Smooth muscle cell (in vitro differentiated cells): ENCODE measurements around the gene GID4. TPM values are rescaled to one million over a fixed set of nuclear protein-coding genes. Genes with fewer than 3 reads are reported as not detected.

Experiments used
- DNase-seq: peaks from one replicate; lab custom pipeline; 2025; ENCODE audit not compliant: unreplicated experiment; lab: John Stamatoyannopoulos, UW
- H2AFZ ChIP-seq: fragments of 200-600 bp; sonication (generic); 2 replicates; pipeline ENCODE4 v1.6.0; 2016; ENCODE audit warnings: antibody characterized with exemption, low read depth, mild to moderate bottlenecking
- H3F3A ChIP-seq: fragments of 200-600 bp; sonication (generic); 2 replicates; pipeline ENCODE4 v1.6.0; 2017; ENCODE audit warnings: antibody characterized with exemption, low read depth
- H3K27ac ChIP-seq: fragments of 200-600 bp; sonication (generic); 2 replicates; pipeline ENCODE4 v1.5.1; 2016; ENCODE audit warnings: low read depth, mild to moderate bottlenecking
- H3K27me3 ChIP-seq: fragments of 200-600 bp; sonication (generic); 2 replicates; pipeline ENCODE4 v1.6.1; 2016; ENCODE audit warnings: low read depth, mild to moderate bottlenecking
- H3K36me3 ChIP-seq: fragments of 200-600 bp; sonication (generic); 2 replicates; pipeline ENCODE4 v1.5.1; 2016; ENCODE audit warnings: low read depth
- H3K4me1 ChIP-seq: fragments of 200-600 bp; sonication (generic); 2 replicates; pipeline ENCODE4 v1.5.1; 2016; ENCODE audit warnings: low read depth
- H3K4me2 ChIP-seq: fragments of 200-600 bp; sonication (generic); 2 replicates; pipeline ENCODE4 v1.6.0; 2016; ENCODE audit warnings: mild to moderate bottlenecking
- H3K4me3 ChIP-seq: fragments of 200-600 bp; sonication (generic); 2 replicates; pipeline ENCODE4 v1.5.1; 2016; ENCODE audit warnings: mild to moderate bottlenecking
- H3K79me2 ChIP-seq: fragments of 200-600 bp; sonication (generic); 2 replicates; pipeline ENCODE4 v1.6.0; 2016; ENCODE audit warnings: low read depth, mild to moderate bottlenecking
- H3K9ac ChIP-seq: fragments of 200-600 bp; sonication (generic); 2 replicates; pipeline ENCODE4 v1.6.0; 2016; ENCODE audit warnings: low read depth
- H3K9me3 ChIP-seq: fragments of 200-600 bp; sonication (generic); replicated peaks from 2 replicates; pipeline ENCODE4 v1.5.1; 2016; ENCODE audit warnings: low read depth
- H4K20me1 ChIP-seq: fragments of 200-600 bp; sonication (generic); 2 replicates; pipeline ENCODE4 v1.6.0; 2016; ENCODE audit warnings: low read depth
- CTCF ChIP-seq: fragments of 200-600 bp; sonication (generic); IDR thresholded peaks from 2 replicates; pipeline ENCODE4 v1.5.1; 2017; ENCODE audit warnings: borderline replicate concordance, mild to moderate bottlenecking, antibody characterized with exemption; ENCODE audit not compliant: insufficient read depth, poor library complexity, severe bottlenecking
- WGBS: methylation state at CpG from one replicate; pipeline ENCODE4 v1.1.7; 2016; ENCODE audit warnings: low lambda C conversion rate; 5-methylcytosine and 5-hydroxymethylcytosine counted together
- polyA plus RNA-seq: library from polyadenylated mRNA; unstranded; fragments of >200 nt; fragmentation: Nextera tagmentation; extraction: Ambion mirVana; gene quantifications from 2 replicates; pipeline ENCODE4 v1.2.1, GENCODE V29; 2016
- total RNA-seq: library from RNA; depleted of rRNA; stranded (reverse); fragments of >200 nt; gene quantifications from 2 replicates; pipeline ENCODE4 v1.2.3, GENCODE V29; 2014

The GID4 gene
- total and polyA plus RNA-seq, 2 experiments from 2014 or later: 6.1 to 7.7 TPM

- 59% methylated on average over 5 of the region's 5 CpGs for WGBS
- Histone ChIP-seq H3K9ac (no peak overlapping the region), H3K79me2 (no peaks in the 10 kb centered on the region), H3K4me2 (no peak overlapping the region), H2AFZ (no peak overlapping the region), H3K36me3 (no peaks in the 10 kb centered on the region), H3F3A (no peaks in the 10 kb centered on the region), H3K9me3 (no peaks in the 10 kb centered on the region), H3K4me1 (no peaks in the 10 kb centered on the region), H4K20me1 (no peaks in the 10 kb centered on the region), H3K4me3 (no peak overlapping the region), H3K27ac (peak overlapping the region; percentile 12), H3K27me3 (no peaks in the 10 kb centered on the region)
- TF ChIP-seq CTCF: no peak
- no peak for DNase-seq
Measured at GRCh38 chr17:18008496-18009268, 30.5 kb upstream of the GID4 start.

DNA sequence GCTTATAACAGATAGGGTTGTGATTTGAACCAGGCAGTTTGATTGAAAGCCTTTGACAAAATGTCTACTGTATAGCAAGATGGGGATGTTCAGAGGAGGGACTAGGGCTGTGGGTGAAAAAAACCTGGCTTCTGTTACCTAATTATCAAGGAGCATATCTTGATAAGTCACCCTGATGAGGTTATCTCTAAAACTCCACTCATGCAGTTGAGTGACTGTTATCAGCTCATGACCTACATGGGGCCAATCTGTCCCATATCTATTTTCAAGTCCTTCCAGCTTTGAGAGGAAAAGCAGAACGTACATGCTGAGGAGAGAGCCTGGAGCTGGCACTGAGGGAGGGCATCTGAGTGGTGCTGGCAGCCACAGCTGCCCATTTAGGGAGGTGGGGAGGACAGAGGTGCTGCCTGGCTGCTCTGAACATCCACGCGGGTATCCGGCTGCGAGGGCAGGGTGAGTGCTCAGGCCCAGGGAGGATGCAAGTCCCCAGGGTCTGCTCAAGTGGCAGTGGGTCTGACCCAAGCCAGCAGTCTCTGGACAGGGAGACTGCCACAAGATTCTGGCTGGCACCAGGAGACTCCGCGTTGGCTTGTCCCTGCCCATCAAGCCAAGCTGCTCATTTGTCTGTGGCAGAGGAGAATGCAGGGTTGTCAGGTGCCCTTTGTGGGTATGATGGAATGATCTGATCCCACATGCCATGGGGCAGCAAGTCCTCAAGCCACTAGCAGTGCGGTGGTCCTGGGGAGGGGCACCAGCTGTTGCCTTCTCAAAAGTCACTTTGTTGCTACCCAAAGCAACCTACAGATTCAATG lies 29.4 kb upstream of the GID4 start:
- DNase-seq: no peak
- Histone ChIP-seq H3K9ac (no peak overlapping the region), H3K4me3 (no peak overlapping the region), H4K20me1 (no peaks in the 10 kb centered on the region), H3K4me2 (no peak overlapping the region), H2AFZ (no peak overlapping the region), H3K36me3 (no peaks in the 10 kb centered on the region), H3K27ac (peak overlapping the region; percentile 12), H3K79me2 (no peaks in the 10 kb centered on the region), H3F3A (no peaks in the 10 kb centered on the region), H3K4me1 (no peaks in the 10 kb centered on the region), H3K27me3 (no peaks in the 10 kb centered on the region), H3K9me3 (no peaks in the 10 kb centered on the region)
- WGBS: 88% methylated on average over 8 of the region's 8 CpGs
- no peak for TF ChIP-seq CTCF

DNA sequence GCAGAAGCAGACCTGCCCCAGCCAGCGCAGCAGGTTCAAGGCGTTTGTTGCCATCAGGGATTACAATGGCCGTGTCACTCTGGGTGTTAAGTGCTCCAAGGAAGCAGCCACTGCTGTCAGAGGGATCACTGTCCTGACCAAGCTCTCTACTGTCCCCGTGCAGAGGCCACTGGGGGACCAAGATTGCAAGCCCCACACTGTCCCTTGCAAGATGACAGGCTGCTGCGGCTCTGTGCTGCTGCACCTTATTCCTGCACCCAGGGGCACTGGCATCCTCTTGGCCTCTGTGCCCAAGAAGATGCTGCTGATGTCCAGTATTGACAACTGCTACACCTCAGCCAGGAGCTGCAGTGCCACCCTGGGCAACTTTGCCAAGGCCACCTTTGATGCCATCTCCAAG lies 27.9 kb upstream of the GID4 start:
- TF ChIP-seq CTCF: no peak
- H3F3A ChIP-seq: no peaks in the 10 kb centered on the region
- H3K36me3 ChIP-seq: no peaks in the 10 kb centered on the region
- H3K4me3 ChIP-seq: no peak overlapping the region
- no peaks in the 10 kb centered on the region for H4K20me1 ChIP-seq
- DNase-seq: no peak
- no peaks in the 10 kb centered on the region for H3K9me3 ChIP-seq
- WGBS: 99% methylated on average over 5 of the region's 5 CpGs
- H3K4me1 ChIP-seq: no peaks in the 10 kb centered on the region
- H3K9ac ChIP-seq: no peak overlapping the region
- H3K27me3 ChIP-seq: no peaks in the 10 kb centered on the region
- no peaks in the 10 kb centered on the region for H3K79me2 ChIP-seq
- no peak overlapping the region for H3K4me2 ChIP-seq
- no peak overlapping the region for H3K27ac ChIP-seq
- H2AFZ ChIP-seq: no peak overlapping the region
